Sigmoid colon (tissue), 4 donors: ENCODE results near the gene USP38.

Experiments used
- CTCF ChIP-seq, 4 experiments: fragments of 450-650 bp in 3 of 4; fragments of 200-600 bp in 1 of 4; IDR thresholded peaks; one replicate each; pipeline ENCODE4 v1.5.1; 2016 to 2019; ENCODE audit warnings: antibody characterized with exemption in 4 of 4, mild to moderate bottlenecking in 3 of 4, moderate library complexity in 2 of 4
- POLR2AphosphoS5 ChIP-seq, 4 donors: sonication (generic); formaldehyde crosslinking; IDR thresholded peaks; one replicate each; pipeline ENCODE4 v1.6.1; 2017; ENCODE audit warnings: antibody characterized with exemption in 4 of 4

- TF ChIP-seq CTCF (IDR thresholded peaks at IDR 0.05) (no peak), POLR2AphosphoS5 (IDR thresholded peaks at IDR 0.05) (no peak)
Observed at GRCh38 chr4:143251348-143251747, 66.6 kb downstream of the USP38 start.
